ENCODE results near the gene FMN1. TPM values are rescaled to one million over a fixed set of nuclear protein-coding genes. Genes with fewer than 3 reads are reported as not detected.

FMN1 gene
- total RNA-seq, 4 donors from 2014 or later = 32.6 to 102 (median 63.0) TPM

DNA sequence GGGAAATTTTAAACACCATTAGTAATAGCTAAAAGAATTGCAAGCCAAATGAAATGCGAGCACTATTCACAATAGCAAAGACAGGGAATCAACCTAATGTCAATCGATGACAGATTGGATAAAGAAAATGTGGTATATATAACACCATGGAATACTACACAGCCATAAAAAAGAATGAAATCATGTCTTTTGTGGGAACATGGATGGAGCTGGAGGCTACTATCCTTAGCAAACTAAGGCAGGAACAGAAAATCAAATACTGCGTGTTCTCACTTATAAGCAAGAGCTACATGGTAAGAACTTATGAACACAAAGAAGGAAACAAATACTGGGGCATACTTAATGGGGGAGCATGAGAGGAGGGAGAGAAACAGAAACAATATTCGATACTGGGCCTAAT, 85.2 kb downstream of the FMN1 start:
- in situ Hi-C loops (cut with MboI; ENCODE audit: low pct_ligation_motif_present in 1 of 4, low pct_unique_long_range_greater_than_20kb in 1 of 4, low sequenced_read_pairs in 3 of 4) (no loop called here), intact Hi-C loops (cut with DNase I; ENCODE audit: low total_unique reads) (no loop called here)
- no peak overlapping the region for H3K4me3 ChIP-seq
- WGBS, 2 donors (ENCODE audit: low coverage in 1 of 2) = 80 to 91% methylated on average over 4 of the region's 4 CpGs
- no peaks in the 10 kb centered on the region for H3K9me3 ChIP-seq
- no peaks in the 10 kb centered on the region for H3K36me3 ChIP-seq
- H3K4me1 ChIP-seq = peaks cover 0 to 27% (median 10%) of the 10 kb centered on the region in 4 donors
- DNase-seq = no peak
- H3K27ac ChIP-seq = no peak overlapping the region
- TF ChIP-seq POLR2AphosphoS5 (IDR thresholded peaks at IDR 0.05) (no peak), EP300 (IDR thresholded peaks at IDR 0.05; ENCODE audit: low read depth) (no peak), POLR2A (IDR thresholded peaks at IDR 0.05) (no peak)
- TF ChIP-seq, protein P1, sequence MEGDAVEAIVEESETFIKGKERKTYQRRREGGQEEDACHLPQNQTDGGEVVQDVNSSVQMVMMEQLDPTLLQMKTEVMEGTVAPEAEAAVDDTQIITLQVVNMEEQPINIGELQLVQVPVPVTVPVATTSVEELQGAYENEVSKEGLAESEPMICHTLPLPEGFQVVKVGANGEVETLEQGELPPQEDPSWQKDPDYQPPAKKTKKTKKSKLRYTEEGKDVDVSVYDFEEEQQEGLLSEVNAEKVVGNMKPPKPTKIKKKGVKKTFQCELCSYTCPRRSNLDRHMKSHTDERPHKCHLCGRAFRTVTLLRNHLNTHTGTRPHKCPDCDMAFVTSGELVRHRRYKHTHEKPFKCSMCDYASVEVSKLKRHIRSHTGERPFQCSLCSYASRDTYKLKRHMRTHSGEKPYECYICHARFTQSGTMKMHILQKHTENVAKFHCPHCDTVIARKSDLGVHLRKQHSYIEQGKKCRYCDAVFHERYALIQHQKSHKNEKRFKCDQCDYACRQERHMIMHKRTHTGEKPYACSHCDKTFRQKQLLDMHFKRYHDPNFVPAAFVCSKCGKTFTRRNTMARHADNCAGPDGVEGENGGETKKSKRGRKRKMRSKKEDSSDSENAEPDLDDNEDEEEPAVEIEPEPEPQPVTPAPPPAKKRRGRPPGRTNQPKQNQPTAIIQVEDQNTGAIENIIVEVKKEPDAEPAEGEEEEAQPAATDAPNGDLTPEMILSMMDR (IDR thresholded peaks at IDR 0.05) = no peak
- no peaks in the 10 kb centered on the region for H3K27me3 ChIP-seq

DNA sequence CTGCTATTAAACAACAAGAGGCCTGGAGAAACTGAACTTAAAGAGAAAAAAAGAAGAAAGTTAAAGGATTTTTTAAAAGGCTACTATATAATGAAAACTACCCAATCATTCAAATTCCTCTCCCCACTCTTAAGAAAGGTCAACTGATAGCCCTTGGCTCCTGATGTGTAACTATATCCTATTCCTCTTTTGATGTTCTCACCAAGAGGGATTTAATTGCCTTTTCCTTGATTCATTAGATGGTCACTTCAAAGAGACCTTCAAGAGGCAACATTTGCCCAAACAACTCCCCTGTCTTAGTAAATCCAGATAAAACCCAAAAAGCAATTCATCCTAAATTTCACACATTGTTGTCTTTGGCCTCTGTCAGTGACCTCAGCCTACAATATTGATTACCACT, 86.0 kb downstream of the FMN1 start:
- in situ Hi-C loops (cut with MboI; ENCODE audit: low pct_ligation_motif_present in 1 of 4, low pct_unique_long_range_greater_than_20kb in 1 of 4, low sequenced_read_pairs in 3 of 4) = no loop called here

DNA sequence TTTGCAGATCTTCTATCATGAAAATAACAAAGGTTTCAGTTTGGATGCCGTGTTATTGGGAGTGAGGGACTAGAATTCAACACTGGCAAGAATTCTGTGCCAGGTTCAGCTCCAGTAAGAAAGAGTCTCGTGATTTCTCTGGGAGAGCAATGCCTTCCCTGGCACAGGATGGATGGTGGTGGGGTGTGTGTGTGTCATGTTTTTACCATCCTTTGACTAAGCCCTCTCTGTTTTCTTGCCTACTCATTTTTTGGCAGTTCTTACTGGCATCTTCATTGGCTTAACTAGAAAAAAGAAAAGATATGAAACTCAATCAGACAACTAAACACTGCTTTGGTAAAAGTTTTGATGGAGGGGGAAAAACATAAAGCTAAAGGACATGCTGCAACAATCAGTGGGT, 86.6 kb downstream of the FMN1 start:
- TF ChIP-seq POLR2A (IDR thresholded peaks at IDR 0.05) (no peak), POLR2AphosphoS5 (IDR thresholded peaks at IDR 0.05) (no peak), EP300 (IDR thresholded peaks at IDR 0.05; ENCODE audit: low read depth) (no peak)
- TF ChIP-seq, protein P1 (IDR thresholded peaks at IDR 0.05) = no peak
- Histone ChIP-seq H3K27me3 (no peaks in the 10 kb centered on the region), H3K27ac (no peak overlapping the region), H3K36me3 (no peaks in the 10 kb centered on the region), H3K4me3 (no peak overlapping the region), H3K4me1 (peaks cover 0 to 18% (median 8%) of the 10 kb centered on the region in 4 donors), H3K9me3 (no peaks in the 10 kb centered on the region)
- 74 to 89% methylated on average over 2 of the region's 2 CpGs for WGBS, 2 donors (ENCODE audit: low coverage in 1 of 2)
- in situ Hi-C loops (cut with MboI; ENCODE audit: low pct_ligation_motif_present in 1 of 4, low pct_unique_long_range_greater_than_20kb in 1 of 4, low sequenced_read_pairs in 3 of 4) (no loop called here), intact Hi-C loops (cut with DNase I; ENCODE audit: low total_unique reads) (no loop called here)
- no peak for DNase-seq

More for the DNA sequence above, 86.0 kb downstream of the FMN1 start:
- Histone ChIP-seq H3K4me3 (no peak overlapping the region), H3K36me3 (no peaks in the 10 kb centered on the region), H3K27ac (no peak overlapping the region), H3K9me3 (no peaks in the 10 kb centered on the region), H3K27me3 (no peaks in the 10 kb centered on the region), H3K4me1 (peaks cover 0 to 20% (median 10%) of the 10 kb centered on the region in 4 donors)
- TF ChIP-seq, protein P1 (IDR thresholded peaks at IDR 0.05) = no peak
- no peak for TF ChIP-seq POLR2AphosphoS5 (IDR thresholded peaks at IDR 0.05)
- no peak for TF ChIP-seq POLR2A (IDR thresholded peaks at IDR 0.05)
- DNase-seq = no peak
- intact Hi-C loops (cut with DNase I; ENCODE audit: low total_unique reads) = no loop called here

DNA sequence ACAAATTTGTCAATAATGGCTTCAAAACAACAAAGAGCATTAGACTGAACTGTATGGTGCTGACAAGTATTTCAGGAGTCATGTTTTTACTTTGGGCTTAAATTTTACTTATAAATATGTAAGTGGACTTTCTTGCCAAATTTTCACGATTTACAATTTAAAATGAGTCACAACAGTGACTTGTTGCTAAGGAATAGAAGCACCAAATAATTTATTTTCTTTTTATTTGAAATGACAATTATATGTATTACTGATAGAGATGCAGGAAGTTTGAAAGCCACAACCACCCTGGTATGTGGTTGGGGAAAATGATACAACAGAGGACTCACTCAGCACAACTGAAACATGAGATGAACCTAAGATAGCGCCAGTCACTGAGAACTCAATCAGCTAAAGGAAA, 90.3 kb downstream of the FMN1 start:
- Histone ChIP-seq H3K4me3 (no peak overlapping the region), H3K27ac (no peak overlapping the region), H3K4me1 (no peaks in the 10 kb centered on the region), H3K9me3 (no peaks in the 10 kb centered on the region), H3K27me3 (no peaks in the 10 kb centered on the region), H3K36me3 (no peaks in the 10 kb centered on the region)
- TF ChIP-seq EP300 (IDR thresholded peaks at IDR 0.05; ENCODE audit: low read depth) (no peak), POLR2A (IDR thresholded peaks at IDR 0.05) (no peak)
- in situ Hi-C loops (cut with MboI; ENCODE audit: low pct_ligation_motif_present in 1 of 4, low pct_unique_long_range_greater_than_20kb in 1 of 4, low sequenced_read_pairs in 3 of 4) (no loop called here), intact Hi-C loops (cut with DNase I; ENCODE audit: low total_unique reads) (no loop called here)
- WGBS, 2 donors (ENCODE audit: low coverage in 1 of 2) = 42 to 45% methylated on average over 2 of the region's 2 CpGs
- no peak for DNase-seq

DNA sequence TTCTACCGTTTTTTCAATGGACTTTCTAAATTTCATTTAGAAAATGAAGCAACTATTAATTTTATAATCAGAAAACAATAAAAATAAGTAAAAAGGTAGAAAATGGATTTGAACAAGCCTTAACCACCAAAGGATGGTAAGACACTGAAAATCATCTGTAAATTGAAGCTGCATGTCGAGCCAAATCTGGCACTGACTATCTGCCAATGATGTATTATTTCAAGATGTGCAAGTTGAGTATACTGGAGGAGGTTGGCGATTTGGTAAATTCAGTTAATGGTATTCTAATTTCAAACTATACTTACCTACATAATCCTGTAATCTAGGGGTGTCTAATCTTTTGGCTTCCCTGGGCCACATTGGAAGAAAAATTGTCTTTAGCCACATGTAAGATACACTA, 93.5 kb downstream of the FMN1 start:
- no peak overlapping the region for H3K4me3 ChIP-seq
- 85 to 86% methylated on average over 3 of the region's 3 CpGs for WGBS, 2 donors (ENCODE audit: low coverage in 1 of 2)
- H3K4me1 ChIP-seq = peaks cover 0 to 4% (median 0%) of the 10 kb centered on the region in 4 donors
- TF ChIP-seq, protein P1 (IDR thresholded peaks at IDR 0.05) = no peak
- in situ Hi-C loops (cut with MboI; ENCODE audit: low pct_ligation_motif_present in 1 of 4, low pct_unique_long_range_greater_than_20kb in 1 of 4, low sequenced_read_pairs in 3 of 4) (no loop called here), intact Hi-C loops (cut with DNase I; ENCODE audit: low total_unique reads) (no loop called here)
- H3K27me3 ChIP-seq = no peaks in the 10 kb centered on the region
- H3K27ac ChIP-seq = no peak overlapping the region
- no peaks in the 10 kb centered on the region for H3K9me3 ChIP-seq
- no peaks in the 10 kb centered on the region for H3K36me3 ChIP-seq
- no peak for DNase-seq

Data from transverse colon (tissue), 4 donors.